Stimulated activated effector memory CD8-positive, alpha-beta T cell treated with anti-CD3 and anti-CD28 coated beads, Interleukin-12 subunit alpha, Interleukin-12 subunit beta, amount 100 ng/mL, for 72 hours (primary cell): ENCODE results near the gene PHKG1.
"Not testable (repeated sequence)": the region's sequence is repeated elsewhere in the genome, so short reads cannot be mapped to it uniquely, and the experiment has no call there.

Source experiments
- ATAC-seq: fragments of 150-1000 bp; cut with Tn5 transposase; 2 replicates; pipeline ENCODE4 v1.10.0; 2021
- DNase-seq, 2 donors: peaks; one replicate each; pipeline ENCODE4 v3.0.0; 2021 to 2022; ENCODE audit warnings: low spot score in 2 of 2
- H3K27ac Mint-ChIP-seq: one replicate; pipeline ENCODE4 v1.8.0; 2022; ENCODE audit warnings: mild to moderate bottlenecking, mixed read lengths
- H3K36me3 Mint-ChIP-seq: one replicate; pipeline ENCODE4 v1.8.0; 2022; ENCODE audit warnings: mild to moderate bottlenecking, mixed read lengths
- H3K4me1 Mint-ChIP-seq: one replicate; pipeline ENCODE4 v1.8.0; 2022; ENCODE audit warnings: mixed read lengths
- H3K4me3 Mint-ChIP-seq: one replicate; pipeline ENCODE4 v1.8.0; 2022; ENCODE audit warnings: mild to moderate bottlenecking, mixed read lengths
- H3K9me3 Mint-ChIP-seq: one replicate; pipeline ENCODE4 v1.8.0; 2022; ENCODE audit warnings: mixed read lengths

Gene PHKG1

DNA sequence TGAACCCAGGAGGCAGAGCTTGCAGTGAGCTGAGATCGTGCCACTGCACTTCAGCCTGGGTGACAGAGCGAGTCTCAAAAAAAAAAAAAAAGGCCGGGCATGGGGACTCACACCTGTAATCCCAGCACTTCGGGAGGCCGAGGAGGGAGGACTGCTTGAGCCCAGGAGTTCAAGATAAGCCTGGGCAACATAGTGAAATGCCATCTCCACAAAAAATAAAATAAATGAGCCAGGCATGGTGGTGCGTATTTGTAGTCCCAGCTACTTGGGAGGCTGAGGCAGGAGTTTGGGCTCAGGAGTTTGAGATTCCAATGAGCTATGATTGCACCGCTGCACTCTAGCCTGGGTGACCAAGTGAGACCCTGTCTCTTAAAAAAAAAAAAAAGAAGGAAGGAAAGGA lies 60.2 kb downstream of the PHKG1 start:
- not testable (repeated sequence) for DNase-seq, H3K36me3 Mint-ChIP-seq, ATAC-seq, H3K27ac Mint-ChIP-seq, H3K4me1 Mint-ChIP-seq, H3K9me3 Mint-ChIP-seq
- H3K4me3 Mint-ChIP-seq: peak overlapping the region; percentile 71

- not testable (repeated sequence) for H3K36me3 Mint-ChIP-seq, ATAC-seq, H3K9me3 Mint-ChIP-seq, H3K4me3 Mint-ChIP-seq, H3K4me1 Mint-ChIP-seq, DNase-seq, H3K27ac Mint-ChIP-seq
Measured at GRCh38 chr7:56031556-56031955, 61.2 kb downstream of the PHKG1 start.

DNA sequence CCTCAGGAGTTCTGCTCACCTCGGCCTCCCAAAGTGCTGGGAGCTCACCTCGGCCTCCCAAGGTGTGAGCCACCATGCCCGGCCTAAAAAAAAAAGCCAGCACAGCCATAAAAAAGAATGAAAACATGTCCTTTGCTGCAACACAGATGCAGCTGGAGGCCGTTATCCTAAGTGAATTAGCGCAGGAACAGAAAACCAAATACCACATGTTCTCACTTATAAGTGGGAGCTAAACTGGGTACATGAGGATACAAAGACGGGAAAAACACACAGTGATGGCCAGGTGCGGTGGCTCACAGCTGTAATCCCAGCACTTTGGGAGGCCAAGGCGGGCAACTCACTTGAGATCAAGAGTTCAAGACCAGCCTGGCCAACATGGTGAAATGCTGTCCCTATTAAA lies 62.4 kb downstream of the PHKG1 start:
- DNase-seq (no peak), ATAC-seq (no peak)
- Mint-ChIP-seq H3K4me3 (no peak overlapping the region), H3K27ac (no peak overlapping the region), H3K4me1 (no peaks in the 10 kb centered on the region), H3K9me3 (no peaks in the 10 kb centered on the region), H3K36me3 (peaks cover 7% of the 10 kb centered on the region)
